Measurements from ENCODE around the gene SLC35G6. TPM values are rescaled to one million over a fixed set of nuclear protein-coding genes. Genes with fewer than 3 reads are reported as not detected.

The SLC35G6 gene
- total RNA-seq, 3 donors from 2014 or later: not detected

DNA sequence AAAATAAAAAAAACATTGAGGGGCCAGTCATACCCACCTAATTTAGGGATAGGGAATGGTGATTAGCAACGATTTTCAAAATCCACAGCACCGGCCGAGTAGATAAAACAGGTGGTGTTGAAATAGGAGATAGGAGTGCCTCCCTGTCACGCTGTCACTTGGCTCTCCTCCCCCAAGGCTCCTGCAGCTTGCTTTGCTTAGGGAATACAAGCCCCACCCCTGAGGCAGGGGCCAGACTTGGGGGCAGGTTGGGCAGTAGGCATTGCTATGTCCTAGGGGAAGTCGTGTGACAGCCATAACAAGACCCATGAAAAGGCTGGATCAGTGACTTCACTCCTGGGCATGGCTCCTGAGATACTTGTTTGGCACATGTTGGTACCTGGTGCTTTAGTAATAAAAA lies 28.7 kb downstream of the SLC35G6 start:
- Histone ChIP-seq H3K4me1 (ENCODE audit: low read depth) (peaks cover 5% of the 10 kb centered on the region), H3K9me3 (no peaks in the 10 kb centered on the region), H3K36me3 (ENCODE audit: low read depth) (peaks cover 22% of the 10 kb centered on the region), H3K4me3 (no peak overlapping the region)
- no peak for DNase-seq
- TF ChIP-seq, protein P1, sequence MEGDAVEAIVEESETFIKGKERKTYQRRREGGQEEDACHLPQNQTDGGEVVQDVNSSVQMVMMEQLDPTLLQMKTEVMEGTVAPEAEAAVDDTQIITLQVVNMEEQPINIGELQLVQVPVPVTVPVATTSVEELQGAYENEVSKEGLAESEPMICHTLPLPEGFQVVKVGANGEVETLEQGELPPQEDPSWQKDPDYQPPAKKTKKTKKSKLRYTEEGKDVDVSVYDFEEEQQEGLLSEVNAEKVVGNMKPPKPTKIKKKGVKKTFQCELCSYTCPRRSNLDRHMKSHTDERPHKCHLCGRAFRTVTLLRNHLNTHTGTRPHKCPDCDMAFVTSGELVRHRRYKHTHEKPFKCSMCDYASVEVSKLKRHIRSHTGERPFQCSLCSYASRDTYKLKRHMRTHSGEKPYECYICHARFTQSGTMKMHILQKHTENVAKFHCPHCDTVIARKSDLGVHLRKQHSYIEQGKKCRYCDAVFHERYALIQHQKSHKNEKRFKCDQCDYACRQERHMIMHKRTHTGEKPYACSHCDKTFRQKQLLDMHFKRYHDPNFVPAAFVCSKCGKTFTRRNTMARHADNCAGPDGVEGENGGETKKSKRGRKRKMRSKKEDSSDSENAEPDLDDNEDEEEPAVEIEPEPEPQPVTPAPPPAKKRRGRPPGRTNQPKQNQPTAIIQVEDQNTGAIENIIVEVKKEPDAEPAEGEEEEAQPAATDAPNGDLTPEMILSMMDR (IDR thresholded peaks at IDR 0.05): no peak
- intact Hi-C loops (cut with DNase I, micrococcal nuclease): loop anchor here in 1 of 2 donors (5.0 kb wide), 1 partner anchor 52 kb away; the partner anchor contains the start of gene SENP3
- ATAC-seq: no peak

GRCh38 chr17:7511108-7511507 lies 29.9 kb downstream of the SLC35G6 start:
- Histone ChIP-seq H3K9me3 (no peaks in the 10 kb centered on the region), H3K4me1 (ENCODE audit: low read depth) (peaks cover 8% of the 10 kb centered on the region), H3K36me3 (ENCODE audit: low read depth) (peaks cover 22% of the 10 kb centered on the region), H3K4me3 (no peak overlapping the region)
- ATAC-seq (no peak), DNase-seq (no peak)
- TF ChIP-seq, protein P1 (IDR thresholded peaks at IDR 0.05): no peak
- intact Hi-C loops (cut with DNase I, micrococcal nuclease): loop anchor here in 1 of 2 donors (5.0 kb wide), 1 partner anchor 51 kb away; the partner anchor contains the start of gene SENP3

- Histone ChIP-seq H3K4me1 (ENCODE audit: low read depth) (peaks cover 8% of the 10 kb centered on the region), H3K36me3 (ENCODE audit: low read depth) (peaks cover 22% of the 10 kb centered on the region), H3K9me3 (no peaks in the 10 kb centered on the region), H3K4me3 (no peak overlapping the region)
- intact Hi-C loops (cut with DNase I, micrococcal nuclease): loop anchor here in 1 of 2 donors (5.0 kb wide), 1 partner anchor 50 kb away; the partner anchor contains the start of gene SENP3
- DNase-seq: no peak
- TF ChIP-seq, protein P1 (IDR thresholded peaks at IDR 0.05): no peak
- no peak for ATAC-seq
These were observed 30.9 kb downstream of the SLC35G6 start for GRCh38 chr17:7512105-7512504.

- ATAC-seq (no peak), DNase-seq (no peak)
- Histone ChIP-seq H3K9me3 (no peaks in the 10 kb centered on the region), H3K36me3 (ENCODE audit: low read depth) (peaks cover 18% of the 10 kb centered on the region), H3K4me1 (ENCODE audit: low read depth) (peaks cover 8% of the 10 kb centered on the region), H3K4me3 (no peak overlapping the region)
- intact Hi-C loops (cut with DNase I, micrococcal nuclease): loop anchor here in 1 of 2 donors (5.0 kb wide), 1 partner anchor 49 kb away; the partner anchor contains the start of gene SENP3
- TF ChIP-seq, protein P1 (IDR thresholded peaks at IDR 0.05): no peak
These were observed 31.7 kb downstream of the SLC35G6 start for GRCh38 chr17:7512824-7513540.

DNA sequence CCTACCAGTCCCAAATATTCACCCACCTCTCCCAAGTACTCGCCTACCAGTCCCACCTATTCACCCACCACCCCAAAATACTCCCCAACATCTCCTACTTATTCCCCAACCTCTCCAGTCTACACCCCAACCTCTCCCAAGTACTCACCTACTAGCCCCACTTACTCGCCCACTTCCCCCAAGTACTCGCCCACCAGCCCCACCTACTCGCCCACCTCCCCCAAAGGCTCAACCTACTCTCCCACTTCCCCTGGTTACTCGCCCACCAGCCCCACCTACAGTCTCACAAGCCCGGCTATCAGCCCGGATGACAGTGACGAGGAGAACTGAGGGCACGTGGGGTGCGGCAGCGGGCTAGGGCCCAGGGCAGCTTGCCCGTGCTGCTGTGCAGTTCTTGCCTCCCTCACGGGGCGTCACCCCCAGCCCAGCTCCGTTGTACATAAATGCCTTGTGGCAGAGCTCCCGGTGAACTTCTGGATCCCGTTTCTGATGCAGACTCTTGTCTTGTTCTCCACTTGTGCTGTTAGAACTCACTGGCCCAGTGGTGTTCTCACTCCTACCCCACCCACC lies 32.7 kb downstream of the SLC35G6 start:
- DNase-seq (no peak), ATAC-seq (no peak)
- Histone ChIP-seq H3K4me3 (no peak overlapping the region), H3K9me3 (no peaks in the 10 kb centered on the region), H3K4me1 (ENCODE audit: low read depth) (peaks cover 8% of the 10 kb centered on the region), H3K36me3 (ENCODE audit: low read depth) (peaks cover 12% of the 10 kb centered on the region)
- intact Hi-C loops (cut with DNase I, micrococcal nuclease): loop anchor here in 1 of 2 donors (5.0 kb wide), 1 partner anchor 48 kb away; the partner anchor contains the start of gene SENP3
- TF ChIP-seq, protein P1 (IDR thresholded peaks at IDR 0.05): no peak
